WTC11 (cell line): ENCODE results near the gene CD74. TPM values are rescaled to one million over a fixed set of nuclear protein-coding genes. Genes with fewer than 3 reads are reported as not detected.

ENCODE experiments used
- ATAC-seq: fragments of 200-7000 bp; cut with Tn5 transposase; 2 replicates; pipeline ENCODE4 v1.10.0; 2021; ENCODE audit warnings: mild to moderate bottlenecking, moderate library complexity
- CTCF ChIA-PET: fragments of 300-600 bp; sonication (Branson Sonifier 250); formaldehyde crosslinking; loops from one replicate; lab custom pipeline; 2021; ENCODE audit warnings: antibody characterized with exemption; lab: Charles Lee
- POLR2A ChIA-PET: fragments of 350-600 bp; sonication (Branson Sonifier 250); formaldehyde crosslinking; loops from one replicate; lab custom pipeline; 2021; ENCODE audit warnings: antibody characterized with exemption; lab: Charles Lee
- DNase-seq: peaks from one replicate; pipeline ENCODE4 v3.0.0; 2021; ENCODE audit warnings: low spot score
- H3K27ac Mint-ChIP-seq: 2 replicates; pipeline ENCODE4 v1.8.0; 2021; ENCODE audit warnings: mixed read lengths
- H3K27me3 Mint-ChIP-seq: 2 replicates; pipeline ENCODE4 v1.8.0; 2021; ENCODE audit warnings: low read depth, mild to moderate bottlenecking, moderate library complexity, mixed read lengths
- H3K36me3 Mint-ChIP-seq: 2 replicates; pipeline ENCODE4 v1.8.0; 2021; ENCODE audit warnings: mixed read lengths
- H3K4me1 Mint-ChIP-seq: 2 replicates; pipeline ENCODE4 v1.8.0; 2022; ENCODE audit warnings: mixed read lengths
- H3K4me3 Mint-ChIP-seq: 2 replicates; pipeline ENCODE4 v1.8.0; 2021; ENCODE audit warnings: mild to moderate bottlenecking, moderate library complexity, mixed read lengths
- H3K9me3 Mint-ChIP-seq: 2 replicates; pipeline ENCODE4 v1.8.0; 2021; ENCODE audit warnings: mixed read lengths
- CREB1 ChIP-seq: sonication (generic); formaldehyde crosslinking; IDR thresholded peaks from 2 replicates; pipeline ENCODE4 v1.8.0; 2023; ENCODE audit warnings: mild to moderate bottlenecking, missing genetic modification reagents
- GABPB1 ChIP-seq: sonication (generic); formaldehyde crosslinking; IDR thresholded peaks from 2 replicates; pipeline ENCODE4 v1.8.1; 2023; ENCODE audit warnings: mild to moderate bottlenecking, missing genetic modification reagents
- GRHL2 ChIP-seq: fragments of 250-450 bp; sonication (Bioruptor Pico); IDR thresholded peaks from 2 replicates; pipeline ENCODE4 v1.8.0; 2022; ENCODE audit warnings: mild to moderate bottlenecking, moderate library complexity; ENCODE audit not compliant: insufficient replicate concordance, severe bottlenecking
- NFATC4 ChIP-seq: fragments of 250-450 bp; sonication (Bioruptor Pico); IDR thresholded peaks from 2 replicates; pipeline ENCODE4 v1.9.0; 2021; ENCODE audit warnings: mild to moderate bottlenecking
- NFYB ChIP-seq: sonication (generic); formaldehyde crosslinking; conservative IDR thresholded peaks from 2 replicates; pipeline ENCODE4 v1.8.0; 2022; ENCODE audit warnings: low read depth, missing genetic modification reagents
- SMAD3 ChIP-seq: sonication (generic); formaldehyde crosslinking; IDR thresholded peaks from 2 replicates; pipeline ENCODE4 v1.8.0; 2022; ENCODE audit warnings: missing genetic modification reagents, mild to moderate bottlenecking, borderline replicate concordance
- SMAD4 ChIP-seq: sonication (generic); formaldehyde crosslinking; IDR thresholded peaks from 2 replicates; pipeline ENCODE4 v1.8.0; 2022; ENCODE audit warnings: mild to moderate bottlenecking, missing genetic modification reagents
- TEAD4 ChIP-seq: sonication (generic); formaldehyde crosslinking; IDR thresholded peaks from 2 replicates; pipeline ENCODE4 v1.8.0; 2022; ENCODE audit warnings: mild to moderate bottlenecking, missing genetic modification reagents
- ZNF121 ChIP-seq: sonication (generic); formaldehyde crosslinking; IDR thresholded peaks from 2 replicates; pipeline ENCODE4 v1.8.0; 2023; ENCODE audit warnings: missing genetic modification reagents
- ZNF219 ChIP-seq: sonication (generic); formaldehyde crosslinking; IDR thresholded peaks from 2 replicates; pipeline ENCODE4 v1.8.0; 2023; ENCODE audit warnings: missing genetic modification reagents, mild to moderate bottlenecking, borderline replicate concordance
- ZNF671 ChIP-seq: fragments of 250-450 bp; sonication (Bioruptor Pico); IDR thresholded peaks from 2 replicates; pipeline ENCODE4 v1.8.0; 2021; ENCODE audit warnings: mild to moderate bottlenecking
- total RNA-seq: library from RNA; stranded (reverse); gene quantifications from 3 replicates; pipeline ENCODE4 v1.2.3, GENCODE V29; 2021
- TF ChIP-seq, protein P1 (sequence below): sonication (generic); formaldehyde crosslinking; IDR thresholded peaks from 2 replicates; pipeline ENCODE4 v1.8.0; 2022; ENCODE audit warnings: mild to moderate bottlenecking, missing genetic modification reagents
- TF ChIP-seq, protein P2 (sequence below): sonication (generic); formaldehyde crosslinking; IDR thresholded peaks from 2 replicates; pipeline ENCODE4 v1.8.0; 2022; ENCODE audit warnings: mild to moderate bottlenecking, missing genetic modification reagents
- TF ChIP-seq, protein P3 (sequence below): fragments of 250-450 bp; sonication (Bioruptor Pico); IDR thresholded peaks from 2 replicates; pipeline ENCODE4 v1.9.0; 2021; ENCODE audit warnings: moderate library complexity, mild to moderate bottlenecking, inconsistent platforms, borderline replicate concordance
- TF ChIP-seq, protein P4 (sequence below): fragments of 250-450 bp; sonication (Bioruptor Pico); IDR thresholded peaks from 2 replicates; pipeline ENCODE4 v1.9.0; 2021; ENCODE audit warnings: mild to moderate bottlenecking
- TF ChIP-seq, protein P5 (sequence below): fragments of 250-450 bp; sonication (Bioruptor Pico); IDR thresholded peaks from 2 replicates; pipeline ENCODE4 v1.8.0; 2021; ENCODE audit warnings: mild to moderate bottlenecking
- TF ChIP-seq, protein P6 (sequence below): fragments of 250-450 bp; sonication (Bioruptor Pico); conservative IDR thresholded peaks from 2 replicates; pipeline ENCODE4 v1.9.0; 2021; ENCODE audit warnings: mild to moderate bottlenecking
- TF ChIP-seq, protein P7 (sequence below): sonication (generic); formaldehyde crosslinking; IDR thresholded peaks from 2 replicates; pipeline ENCODE4 v1.8.1; 2022; ENCODE audit warnings: mild to moderate bottlenecking, missing genetic modification reagents, moderate library complexity, borderline replicate concordance

CD74 gene
- total RNA-seq, 1 experiment from 2014 or later: 28.2 TPM

DNA sequence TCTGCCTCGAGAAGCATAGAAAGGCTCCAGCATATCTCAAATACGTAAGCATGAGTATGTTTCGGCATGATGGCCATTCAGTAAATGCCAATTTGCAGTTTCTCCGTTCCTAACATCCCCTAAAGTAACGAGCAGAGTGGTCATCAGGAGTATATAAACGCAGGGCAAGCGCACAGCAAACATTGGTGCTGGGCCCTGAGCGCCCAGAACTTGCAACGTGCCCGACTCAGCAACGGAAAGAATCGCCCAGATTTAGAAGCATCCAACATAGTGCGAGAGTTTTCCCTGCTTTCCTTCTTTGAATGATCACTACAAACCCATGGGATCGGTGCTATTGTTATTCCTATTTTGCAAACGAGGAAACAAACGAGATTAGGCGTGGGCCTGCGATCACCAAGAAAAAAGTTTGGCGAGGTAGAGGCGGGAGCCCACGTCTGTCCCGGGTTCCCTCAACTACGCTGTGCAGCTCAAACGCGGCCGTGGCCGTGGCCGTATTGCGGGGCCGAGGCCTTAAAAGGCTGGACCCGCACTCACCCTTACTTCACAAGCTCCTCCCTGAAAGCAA is 36.3 kb upstream of the CD74 start:
- peak overlapping the region; percentile 100 for H3K4me3 Mint-ChIP-seq
- TF ChIP-seq, protein P1, sequence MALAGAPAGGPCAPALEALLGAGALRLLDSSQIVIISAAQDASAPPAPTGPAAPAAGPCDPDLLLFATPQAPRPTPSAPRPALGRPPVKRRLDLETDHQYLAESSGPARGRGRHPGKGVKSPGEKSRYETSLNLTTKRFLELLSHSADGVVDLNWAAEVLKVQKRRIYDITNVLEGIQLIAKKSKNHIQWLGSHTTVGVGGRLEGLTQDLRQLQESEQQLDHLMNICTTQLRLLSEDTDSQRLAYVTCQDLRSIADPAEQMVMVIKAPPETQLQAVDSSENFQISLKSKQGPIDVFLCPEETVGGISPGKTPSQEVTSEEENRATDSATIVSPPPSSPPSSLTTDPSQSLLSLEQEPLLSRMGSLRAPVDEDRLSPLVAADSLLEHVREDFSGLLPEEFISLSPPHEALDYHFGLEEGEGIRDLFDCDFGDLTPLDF: peak; percentile 66; the same call in 1 of the 2 replicates
- TF ChIP-seq SMAD4 (CRISPR knock-in tag): no peak
- TF ChIP-seq GABPB1 (CRISPR knock-in tag): no peak
- TF ChIP-seq NFATC4 (CRISPR knock-in tag): peak; percentile 79; the same call in 1 of the 2 replicates
- TF ChIP-seq, protein P2, sequence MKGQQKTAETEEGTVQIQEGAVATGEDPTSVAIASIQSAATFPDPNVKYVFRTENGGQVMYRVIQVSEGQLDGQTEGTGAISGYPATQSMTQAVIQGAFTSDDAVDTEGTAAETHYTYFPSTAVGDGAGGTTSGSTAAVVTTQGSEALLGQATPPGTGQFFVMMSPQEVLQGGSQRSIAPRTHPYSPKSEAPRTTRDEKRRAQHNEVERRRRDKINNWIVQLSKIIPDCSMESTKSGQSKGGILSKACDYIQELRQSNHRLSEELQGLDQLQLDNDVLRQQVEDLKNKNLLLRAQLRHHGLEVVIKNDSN (CRISPR knock-in tag): no peak
- no peak for TF ChIP-seq GRHL2 (CRISPR knock-in tag)
- TF ChIP-seq TEAD4 (CRISPR knock-in tag): no peak
- TF ChIP-seq, protein P3, sequence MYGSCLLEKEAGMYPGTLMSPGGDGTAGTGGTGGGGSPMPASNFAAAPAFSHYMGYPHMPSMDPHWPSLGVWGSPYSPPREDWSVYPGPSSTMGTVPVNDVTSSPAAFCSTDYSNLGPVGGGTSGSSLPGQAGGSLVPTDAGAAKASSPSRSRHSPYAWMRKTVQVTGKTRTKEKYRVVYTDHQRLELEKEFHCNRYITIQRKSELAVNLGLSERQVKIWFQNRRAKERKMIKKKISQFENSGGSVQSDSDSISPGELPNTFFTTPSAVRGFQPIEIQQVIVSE (CRISPR knock-in tag): no peak
- TF ChIP-seq, protein P4, sequence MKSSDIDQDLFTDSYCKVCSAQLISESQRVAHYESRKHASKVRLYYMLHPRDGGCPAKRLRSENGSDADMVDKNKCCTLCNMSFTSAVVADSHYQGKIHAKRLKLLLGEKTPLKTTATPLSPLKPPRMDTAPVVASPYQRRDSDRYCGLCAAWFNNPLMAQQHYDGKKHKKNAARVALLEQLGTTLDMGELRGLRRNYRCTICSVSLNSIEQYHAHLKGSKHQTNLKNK (CRISPR knock-in tag): 0 out of 2 replicates have a peak, but pooled peaks have one; percentile 9
- TF ChIP-seq, protein P5, sequence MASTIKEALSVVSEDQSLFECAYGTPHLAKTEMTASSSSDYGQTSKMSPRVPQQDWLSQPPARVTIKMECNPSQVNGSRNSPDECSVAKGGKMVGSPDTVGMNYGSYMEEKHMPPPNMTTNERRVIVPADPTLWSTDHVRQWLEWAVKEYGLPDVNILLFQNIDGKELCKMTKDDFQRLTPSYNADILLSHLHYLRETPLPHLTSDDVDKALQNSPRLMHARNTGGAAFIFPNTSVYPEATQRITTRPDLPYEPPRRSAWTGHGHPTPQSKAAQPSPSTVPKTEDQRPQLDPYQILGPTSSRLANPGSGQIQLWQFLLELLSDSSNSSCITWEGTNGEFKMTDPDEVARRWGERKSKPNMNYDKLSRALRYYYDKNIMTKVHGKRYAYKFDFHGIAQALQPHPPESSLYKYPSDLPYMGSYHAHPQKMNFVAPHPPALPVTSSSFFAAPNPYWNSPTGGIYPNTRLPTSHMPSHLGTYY: no peak
- TF ChIP-seq, protein P6, sequence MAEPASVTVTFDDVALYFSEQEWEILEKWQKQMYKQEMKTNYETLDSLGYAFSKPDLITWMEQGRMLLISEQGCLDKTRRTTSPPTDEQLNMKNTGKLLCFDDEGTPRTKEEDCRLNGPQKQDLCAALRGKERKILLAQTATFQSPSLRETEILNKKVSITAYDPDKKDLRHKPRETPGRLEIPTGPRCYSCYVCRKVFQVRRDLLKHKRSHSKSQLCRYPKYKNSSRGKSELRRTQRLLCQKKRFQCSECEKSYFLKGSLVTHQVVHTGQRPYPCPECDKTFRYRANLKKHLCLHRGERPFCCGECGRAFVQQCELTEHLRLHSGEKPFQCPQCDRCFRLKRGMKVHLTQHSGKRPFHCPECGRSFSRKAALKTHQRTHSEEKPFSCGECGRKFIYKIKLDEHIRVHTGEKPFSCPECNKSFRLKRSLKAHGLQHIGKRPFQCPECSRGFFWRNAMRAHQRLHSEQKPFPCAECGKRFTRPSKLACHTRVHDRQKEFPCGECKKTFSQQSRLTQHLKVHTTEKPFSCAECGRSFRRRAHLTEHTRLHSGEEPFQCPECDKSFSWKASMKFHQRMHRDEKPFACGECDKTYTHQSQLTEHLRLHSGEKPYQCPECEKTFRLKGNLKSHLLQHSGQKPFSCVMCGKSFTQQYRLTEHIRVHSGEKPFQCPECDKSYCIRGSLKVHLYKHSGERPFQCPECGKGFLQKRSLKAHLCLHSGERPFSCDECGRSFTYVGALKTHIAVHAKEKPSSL: no peak
- TF ChIP-seq SMAD3 (CRISPR knock-in tag): 0 out of 2 replicates have a peak, but pooled peaks have one; percentile 10
- TF ChIP-seq, protein P7, sequence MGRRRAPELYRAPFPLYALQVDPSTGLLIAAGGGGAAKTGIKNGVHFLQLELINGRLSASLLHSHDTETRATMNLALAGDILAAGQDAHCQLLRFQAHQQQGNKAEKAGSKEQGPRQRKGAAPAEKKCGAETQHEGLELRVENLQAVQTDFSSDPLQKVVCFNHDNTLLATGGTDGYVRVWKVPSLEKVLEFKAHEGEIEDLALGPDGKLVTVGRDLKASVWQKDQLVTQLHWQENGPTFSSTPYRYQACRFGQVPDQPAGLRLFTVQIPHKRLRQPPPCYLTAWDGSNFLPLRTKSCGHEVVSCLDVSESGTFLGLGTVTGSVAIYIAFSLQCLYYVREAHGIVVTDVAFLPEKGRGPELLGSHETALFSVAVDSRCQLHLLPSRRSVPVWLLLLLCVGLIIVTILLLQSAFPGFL: no peak
- no peak for TF ChIP-seq ZNF121 (CRISPR knock-in tag)
- TF ChIP-seq NFYB (CRISPR knock-in tag): no peak
- peak; percentile 60; the same call in 1 of the 2 replicates for TF ChIP-seq CREB1 (CRISPR knock-in tag)
- no peak for TF ChIP-seq ZNF671
- peak overlapping the region; percentile 99 for H3K27ac Mint-ChIP-seq
- ChIA-PET POLR2A (interaction anchor here (0.6 to 0.7 kb wide), 2 partner anchors 39 to 81 kb away, joined by 3 to 8 read pairs; no protein-coding TSS in a partner anchor), CTCF (interaction anchor here (0.7 to 2.2 kb wide), 16 partner anchors 10 to 599 kb away, joined by 3 to 24 read pairs (median 8); partner anchors contain the start of gene CD74)
- no peak for DNase-seq
- peaks cover 53% of the 10 kb centered on the region for H3K36me3 Mint-ChIP-seq
- peak; percentile 9; the same call in 1 of the 2 replicates for ATAC-seq
- peaks cover 4% of the 10 kb centered on the region for H3K9me3 Mint-ChIP-seq
- peaks cover 30% of the 10 kb centered on the region for H3K4me1 Mint-ChIP-seq
- H3K27me3 Mint-ChIP-seq: no peaks in the 10 kb centered on the region; the same call in 1 of the 2 replicates

DNA sequence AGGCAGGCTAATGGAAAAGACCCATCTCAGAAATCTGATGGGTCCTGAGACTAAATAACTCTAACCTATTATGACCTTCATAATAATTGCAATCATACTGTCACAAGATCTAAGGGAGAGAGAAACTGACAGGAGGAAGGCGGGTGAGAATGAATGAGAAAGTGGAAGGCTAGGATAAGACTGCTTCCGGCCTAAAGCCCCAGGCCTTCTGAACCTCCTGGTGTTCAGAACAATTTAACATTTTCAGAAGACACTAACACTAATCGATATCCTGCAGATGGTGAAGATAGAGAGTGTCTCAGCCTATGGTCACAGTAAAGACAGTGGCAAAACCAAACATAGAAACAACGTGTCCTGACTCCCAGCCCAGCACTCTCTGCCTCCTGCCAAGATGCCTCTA is 35.6 kb upstream of the CD74 start:
- TF ChIP-seq ZNF219 (CRISPR knock-in tag): no peak
- TF ChIP-seq, all 79 proteins: peak for 0
- DNase-seq (no peak), ATAC-seq (no peak)
- H3K27ac Mint-ChIP-seq: peak overlapping the region; percentile 99
- POLR2A ChIA-PET: no interaction called here
- peaks cover 60% of the 10 kb centered on the region for H3K36me3 Mint-ChIP-seq
- H3K4me1 Mint-ChIP-seq: peaks cover 30% of the 10 kb centered on the region
- peak overlapping the region; percentile 100 for H3K4me3 Mint-ChIP-seq
- H3K9me3 Mint-ChIP-seq: peaks cover 4% of the 10 kb centered on the region
- H3K27me3 Mint-ChIP-seq: no peaks in the 10 kb centered on the region; the same call in 1 of the 2 replicates
- CTCF ChIA-PET: interaction anchor here (0.9 kb wide), 1 partner anchor 38 kb away, joined by 3 read pairs; no protein-coding TSS in a partner anchor
